Measurements from ENCODE around the gene FYTTD1.

Gene FYTTD1

GRCh38 chr3:197830967-197831313 is 81.3 kb downstream of the FYTTD1 start:
- no peak for DNase-seq (ENCODE audit: extremely low spot score)
- TF ChIP-seq NFRKB (IDR thresholded peaks at IDR 0.05) = no peak
- TF ChIP-seq ARNT (IDR thresholded peaks at IDR 0.05) = no peak
- TF ChIP-seq SP1 (IDR thresholded peaks at IDR 0.05) = no peak
- TF ChIP-seq ELF4 (IDR thresholded peaks at IDR 0.05) = no peak
- no peak for TF ChIP-seq ZNF384 (IDR thresholded peaks at IDR 0.05)
- no peak for TF ChIP-seq LEF1 (IDR thresholded peaks at IDR 0.05; ENCODE audit: borderline replicate concordance)
- no peak for TF ChIP-seq FOXM1 (IDR thresholded peaks at IDR 0.05; ENCODE audit: borderline replicate concordance)
- no peak for TF ChIP-seq CTBP1 (IDR thresholded peaks at IDR 0.05; ENCODE audit: borderline replicate concordance)
- no peak for TF ChIP-seq TARDBP (IDR thresholded peaks at IDR 0.05)
- no peak for TF ChIP-seq PKNOX1 (IDR thresholded peaks at IDR 0.05)
- TF ChIP-seq FOXA1 (IDR thresholded peaks at IDR 0.05) = no peak
- no peak for TF ChIP-seq L3MBTL2 (conservative IDR thresholded peaks at IDR 0.05)
- no peak for TF ChIP-seq BHLHE40 (IDR thresholded peaks at IDR 0.05; ENCODE audit: borderline replicate concordance)
- TF ChIP-seq FOXK2 (IDR thresholded peaks at IDR 0.05) = no peak
- TF ChIP-seq SUZ12 (IDR thresholded peaks at IDR 0.05) = no peak
- TF ChIP-seq HDGF (IDR thresholded peaks at IDR 0.05; ENCODE audit: borderline replicate concordance) = no peak
- ChIA-PET POLR2A (no interaction called here), CTCF (no interaction called here)

GRCh38 chr3:197833930-197834715 is 84.4 kb downstream of the FYTTD1 start:
- ChIA-PET POLR2A (no interaction called here), CTCF (no interaction called here)
- TF ChIP-seq ZNF384 (IDR thresholded peaks at IDR 0.05) (no peak), FOXK2 (IDR thresholded peaks at IDR 0.05) (no peak), SP1 (IDR thresholded peaks at IDR 0.05) (no peak), HDGF (IDR thresholded peaks at IDR 0.05; ENCODE audit: borderline replicate concordance) (no peak), BHLHE40 (IDR thresholded peaks at IDR 0.05; ENCODE audit: borderline replicate concordance) (no peak), SUZ12 (IDR thresholded peaks at IDR 0.05) (no peak), PKNOX1 (IDR thresholded peaks at IDR 0.05) (no peak)
- no peak for DNase-seq (ENCODE audit: extremely low spot score)

GRCh38 chr3:197835509-197835908 is 85.8 kb downstream of the FYTTD1 start:
- DNase-seq (ENCODE audit: extremely low spot score) = no peak
- no peak for TF ChIP-seq PKNOX1 (IDR thresholded peaks at IDR 0.05)
- no peak for TF ChIP-seq LEF1 (IDR thresholded peaks at IDR 0.05; ENCODE audit: borderline replicate concordance)
- no peak for TF ChIP-seq SUZ12 (IDR thresholded peaks at IDR 0.05)
- TF ChIP-seq FOXA1 (IDR thresholded peaks at IDR 0.05) = no peak
- no peak for TF ChIP-seq CTBP1 (IDR thresholded peaks at IDR 0.05; ENCODE audit: borderline replicate concordance)
- POLR2A ChIA-PET = no interaction called here
- CTCF ChIA-PET = no interaction called here

- ChIA-PET POLR2A (no interaction called here), CTCF (no interaction called here)
- TF ChIP-seq SUZ12 (IDR thresholded peaks at IDR 0.05) = no peak
- no peak for DNase-seq (ENCODE audit: extremely low spot score)
Observed at GRCh38 chr3:197836244-197836643, 86.6 kb downstream of the FYTTD1 start.
